Measurements from ENCODE around the gene PACSIN2. TPM values are rescaled to one million over a fixed set of nuclear protein-coding genes. Genes with fewer than 3 reads are reported as not detected.

The PACSIN2 gene
- total RNA-seq, 1 donor from 2014 or later = 45.5 TPM

- no peak for DNase-seq (ENCODE audit: low read depth)
These were observed 148.8 kb downstream of the PACSIN2 start for GRCh38 chr22:42866100-42866499.

- DNase-seq (ENCODE audit: low read depth) = no peak
These were observed 149.4 kb downstream of the PACSIN2 start for GRCh38 chr22:42865536-42865935.

GRCh38 chr22:42863349-42863961, 151.5 kb downstream of the PACSIN2 start:
- DNase-seq (ENCODE audit: low read depth) = peak; percentile 55

- no peak for DNase-seq (ENCODE audit: low read depth)
These were observed 152.8 kb downstream of the PACSIN2 start for GRCh38 chr22:42862045-42862734.

- peak; percentile 61 for DNase-seq (ENCODE audit: low read depth)
These were observed 154.0 kb downstream of the PACSIN2 start for GRCh38 chr22:42860968-42861367.

DNA sequence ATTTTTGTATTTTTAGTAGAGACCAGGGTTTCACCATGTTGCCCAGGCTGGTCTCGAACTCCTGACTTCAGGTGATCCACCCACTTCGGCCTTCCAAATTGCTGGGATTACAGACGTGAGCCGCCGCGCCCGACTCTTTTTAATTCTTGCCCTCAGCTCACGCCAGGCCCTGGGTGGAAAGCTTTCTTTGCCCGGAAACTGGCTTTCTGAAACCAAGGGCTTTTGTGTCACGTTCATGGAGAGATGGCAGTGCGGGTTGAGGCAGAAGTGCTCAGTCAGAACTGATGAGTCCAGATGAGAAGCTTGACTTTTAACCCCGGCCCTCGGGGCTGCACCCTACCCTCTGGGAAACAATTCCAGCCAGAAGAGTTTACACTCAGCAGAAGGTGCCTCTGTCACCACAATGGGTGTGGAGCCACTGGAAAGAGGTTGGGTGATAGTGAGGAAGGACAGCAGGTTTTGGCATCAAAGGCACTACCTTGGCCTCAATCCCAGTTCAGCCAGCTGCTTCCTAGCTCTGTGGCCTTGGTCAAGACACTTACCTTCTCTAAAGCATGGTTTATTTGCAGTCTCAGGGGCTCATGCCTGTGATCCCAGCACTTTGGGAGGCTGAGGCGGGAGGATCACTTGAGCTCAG, 157.0 kb downstream of the PACSIN2 start:
- DNase-seq (ENCODE audit: low read depth) = peak; percentile 74

GRCh38 chr22:42856865-42857704, 157.9 kb downstream of the PACSIN2 start, which contains the start of gene ARFGAP3:
Gene ARFGAP3, minus strand, starts transcription at chr22:42857273. Its CDS starts 91 bp downstream, at chr22:42857182.
- DNase-seq (ENCODE audit: low read depth) = peak; percentile 93

GRCh38 chr22:42856179-42856864, 158.6 kb downstream of the PACSIN2 start:
- peak; percentile 73 for DNase-seq (ENCODE audit: low read depth)

DNA sequence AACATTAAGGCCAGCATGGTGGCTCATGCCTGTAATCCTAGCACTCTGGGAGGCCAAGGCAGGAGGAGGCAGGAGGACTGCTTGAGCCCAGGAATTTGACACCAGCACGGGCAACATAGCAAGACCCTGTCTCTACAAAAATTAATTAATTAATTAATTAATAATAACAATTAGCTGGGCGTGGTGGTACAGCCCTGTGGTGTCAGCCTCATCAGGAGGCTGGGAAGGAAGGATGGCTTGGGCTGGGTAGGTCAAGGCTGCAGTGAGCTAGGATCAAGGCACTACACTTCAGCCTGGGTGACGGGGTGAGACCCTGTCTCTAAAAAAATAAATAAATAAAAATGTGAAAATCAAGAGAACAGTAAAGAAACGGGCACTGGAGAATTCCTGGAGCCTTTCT, 159.2 kb downstream of the PACSIN2 start:
- no peak for DNase-seq (ENCODE audit: low read depth)

DNA sequence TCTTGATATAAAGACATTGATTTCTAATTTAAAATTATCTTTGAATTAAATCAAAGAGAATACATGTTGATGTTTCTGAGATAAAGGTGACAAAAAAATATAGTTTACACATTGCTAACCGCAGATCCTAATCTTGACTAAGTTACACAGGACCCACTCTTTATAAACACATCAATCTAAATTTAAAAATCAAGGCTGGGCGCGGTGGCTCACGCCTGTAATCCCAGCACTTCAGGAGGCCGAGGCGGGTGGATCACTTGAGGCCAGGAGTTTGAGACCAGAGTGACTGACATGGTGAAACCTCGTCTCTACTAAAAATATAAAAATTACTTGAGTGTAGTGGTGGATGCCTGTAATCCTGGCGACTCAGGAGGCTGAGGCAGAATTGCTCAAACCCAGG, 159.7 kb downstream of the PACSIN2 start:
- no peak for DNase-seq (ENCODE audit: low read depth)

- peak; percentile 30 for DNase-seq (ENCODE audit: low read depth)
These were observed 165.9 kb downstream of the PACSIN2 start for GRCh38 chr22:42848941-42849550.

DNA sequence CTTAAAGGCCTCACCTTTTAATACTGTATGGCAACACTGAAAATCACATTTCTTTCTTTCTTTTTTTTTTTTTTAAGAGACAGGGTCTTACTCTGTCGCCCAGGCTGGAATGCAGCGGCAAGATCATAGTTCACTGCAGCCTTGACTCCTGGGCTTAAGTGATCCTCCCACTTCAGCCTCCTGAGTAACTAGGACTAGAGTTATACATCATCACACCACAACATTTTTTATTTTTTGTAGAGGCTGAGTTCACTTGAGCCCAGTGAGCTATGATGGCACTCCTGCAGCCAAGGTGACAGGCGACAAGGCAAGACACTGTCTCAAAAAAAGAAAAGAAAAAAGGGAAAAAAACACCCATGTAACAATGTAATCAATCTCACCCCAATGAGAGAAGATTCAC, 167.8 kb downstream of the PACSIN2 start:
- DNase-seq (ENCODE audit: low read depth) = no peak

DNA sequence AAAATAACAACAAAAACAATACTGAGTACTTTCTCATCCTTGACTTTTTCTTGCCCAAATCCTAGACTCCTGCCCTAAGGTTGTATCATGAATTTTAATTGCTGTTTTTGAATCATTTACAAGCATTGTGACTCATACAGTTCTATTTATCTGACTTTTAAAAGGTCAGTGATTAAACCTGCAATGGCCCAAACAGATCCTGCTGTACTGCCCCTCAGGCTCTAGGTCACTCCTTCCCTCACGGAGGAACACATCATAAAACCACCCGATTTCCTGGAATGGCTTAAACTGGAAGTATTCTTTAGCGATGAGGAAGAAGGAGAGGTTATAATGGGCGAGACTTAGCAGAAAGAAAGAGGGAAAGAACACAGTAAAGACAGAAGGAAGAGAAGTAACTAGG, 170.2 kb downstream of the PACSIN2 start:
- DNase-seq (ENCODE audit: low read depth) = no peak

DNA sequence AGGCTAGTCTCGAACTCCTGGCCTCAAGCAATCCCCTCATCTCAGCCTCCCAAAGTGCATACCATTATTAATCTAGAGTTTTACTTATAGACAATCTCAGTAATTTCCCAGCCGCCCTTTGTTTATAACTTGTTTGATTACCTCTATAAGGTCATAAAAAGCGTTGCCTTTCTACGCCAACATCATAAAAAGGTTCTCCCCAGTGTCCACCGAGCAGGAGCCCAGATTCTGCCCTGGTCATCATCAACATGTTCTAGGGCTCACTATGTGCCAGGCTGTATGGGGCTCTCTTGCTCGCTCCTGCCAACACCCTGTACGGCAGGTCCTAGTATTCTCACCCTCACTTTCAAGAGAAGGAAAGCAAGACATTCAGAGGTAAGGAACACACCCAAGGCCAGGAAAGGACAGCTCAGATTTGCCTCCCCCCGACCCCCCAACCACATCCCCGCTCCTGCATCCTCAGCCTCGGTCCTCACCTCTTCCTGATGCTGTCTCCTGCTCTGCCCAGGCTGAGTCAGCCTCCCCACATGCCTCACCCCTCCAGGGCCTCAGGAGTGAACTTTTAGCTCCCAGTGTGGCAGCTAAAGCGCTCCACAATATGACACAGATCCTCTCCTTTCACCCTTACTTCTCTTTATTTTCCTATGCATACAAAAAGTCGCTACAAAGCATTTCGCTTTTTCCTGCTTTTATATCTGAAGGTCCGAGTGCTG, 172.1 kb downstream of the PACSIN2 start:
- DNase-seq (ENCODE audit: low read depth) = no peak

- DNase-seq (ENCODE audit: low read depth) = no peak
These were observed 173.5 kb downstream of the PACSIN2 start for GRCh38 chr22:42841444-42841843.

DNA sequence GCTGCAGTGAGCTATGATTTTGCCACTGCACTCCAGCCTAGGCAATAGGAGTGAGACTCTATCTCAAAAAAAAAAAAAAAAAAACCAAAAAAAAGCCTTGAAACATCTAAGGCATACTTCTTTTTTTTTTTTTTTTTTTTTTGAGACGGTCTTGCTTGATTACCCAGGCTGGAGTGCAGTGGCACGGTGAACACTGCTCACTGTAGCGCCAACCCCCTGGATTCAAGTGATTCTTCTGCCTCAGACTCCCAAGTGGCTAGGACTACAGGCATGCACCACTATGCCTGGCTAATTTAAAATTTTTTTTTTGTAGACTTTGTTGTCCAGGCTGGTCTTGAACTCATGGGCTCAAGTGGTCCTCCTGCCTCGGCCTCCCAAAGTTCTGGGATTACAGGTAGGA, 177.4 kb downstream of the PACSIN2 start:
- DNase-seq (ENCODE audit: low read depth) = no peak

- DNase-seq (ENCODE audit: low read depth) = no peak
These were observed 178.9 kb downstream of the PACSIN2 start for GRCh38 chr22:42836026-42836425.

DNA sequence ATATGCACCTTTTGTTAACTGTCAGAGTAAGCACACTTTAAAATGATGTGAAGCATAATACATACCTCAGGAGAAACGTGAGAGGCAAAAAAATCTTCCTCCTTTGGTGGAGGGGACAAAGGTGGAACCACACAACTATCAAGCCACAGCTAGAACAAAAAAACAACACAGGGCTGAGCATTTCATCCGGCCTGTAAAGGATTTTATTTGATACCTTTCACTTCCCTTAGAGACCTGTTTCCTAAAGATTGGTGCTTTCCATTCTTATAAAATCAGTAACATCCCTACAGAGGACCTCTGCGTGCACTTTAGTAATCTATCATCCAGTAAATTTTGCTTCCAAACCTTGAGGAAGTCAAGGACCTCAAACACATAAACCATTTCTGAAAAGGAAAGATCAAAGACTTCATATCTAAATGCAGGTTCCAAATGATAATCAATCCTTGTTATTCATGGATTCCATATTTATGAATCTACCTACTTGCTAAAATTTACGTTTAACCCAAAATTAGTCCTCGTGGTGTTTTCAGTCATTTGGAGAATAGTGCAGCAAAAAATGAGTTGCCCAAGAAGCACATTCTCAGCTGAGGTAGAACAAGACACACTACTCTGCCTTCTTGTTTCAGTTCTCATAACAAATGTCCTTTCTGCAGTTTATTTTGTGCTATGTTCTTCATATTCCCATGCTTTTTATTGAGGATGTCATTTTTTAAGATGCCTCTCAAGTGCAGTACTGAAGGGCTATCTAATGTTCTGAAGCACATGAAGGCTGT, 180.6 kb downstream of the PACSIN2 start:
- DNase-seq (ENCODE audit: low read depth) = no peak

DNA sequence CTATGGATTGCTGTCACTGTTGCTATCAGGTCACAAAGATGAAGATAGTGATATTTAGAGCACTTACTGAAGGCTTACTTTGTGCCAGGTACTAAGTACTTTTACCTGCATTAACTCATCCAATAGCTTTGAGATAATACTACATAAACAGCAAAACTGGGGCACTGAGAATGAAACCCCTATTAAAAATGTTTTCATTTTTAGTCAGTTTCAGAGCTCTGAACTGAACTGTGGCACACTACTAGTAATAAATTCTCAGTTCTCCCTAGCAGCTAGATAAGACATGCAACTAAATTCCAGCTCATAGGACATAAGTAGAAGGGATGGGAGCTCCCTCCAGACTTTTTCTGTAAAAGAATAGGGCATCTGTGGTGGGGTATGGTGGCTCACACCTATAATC, 181.8 kb downstream of the PACSIN2 start:
- no peak for DNase-seq (ENCODE audit: low read depth)
